ENCODE measurements around the gene ZNF467.

The ZNF467 gene

GRCh38 chr7:149819141-149819960 lies 46.0 kb upstream of the ZNF467 start:
- no peak for TF ChIP-seq CTCF (IDR thresholded peaks at IDR 0.05; ENCODE audit: low read depth, low read length)
- DNase-seq (ENCODE audit: extremely low read depth, low read depth), result no peak

- no peak for TF ChIP-seq CTCF (IDR thresholded peaks at IDR 0.05; ENCODE audit: low read depth, low read length)
- DNase-seq (ENCODE audit: extremely low read depth, low read depth), result no peak
Observed at GRCh38 chr7:149818536-149818840, 45.1 kb upstream of the ZNF467 start.

GRCh38 chr7:149817836-149818535 lies 44.6 kb upstream of the ZNF467 start:
- DNase-seq (ENCODE audit: extremely low read depth, low read depth), result no peak
- TF ChIP-seq CTCF (IDR thresholded peaks at IDR 0.05; ENCODE audit: low read depth, low read length), result no peak

- DNase-seq (ENCODE audit: extremely low read depth, low read depth), result no peak
- TF ChIP-seq CTCF (IDR thresholded peaks at IDR 0.05; ENCODE audit: low read depth, low read length), result no peak
Observed at GRCh38 chr7:149817301-149817771, 43.9 kb upstream of the ZNF467 start.

GRCh38 chr7:149816794-149817193 lies 43.4 kb upstream of the ZNF467 start:
- TF ChIP-seq CTCF (IDR thresholded peaks at IDR 0.05; ENCODE audit: low read depth, low read length), result no peak
- DNase-seq (ENCODE audit: extremely low read depth, low read depth), result no peak

- no peak for DNase-seq (ENCODE audit: extremely low read depth, low read depth)
- no peak for TF ChIP-seq CTCF (IDR thresholded peaks at IDR 0.05; ENCODE audit: low read depth, low read length)
Observed at GRCh38 chr7:149816267-149816751, 42.9 kb upstream of the ZNF467 start.

- TF ChIP-seq CTCF (IDR thresholded peaks at IDR 0.05; ENCODE audit: low read depth, low read length), result no peak
- no peak for DNase-seq (ENCODE audit: extremely low read depth, low read depth)
Observed at GRCh38 chr7:149815661-149816266, 42.4 kb upstream of the ZNF467 start.

All from AG09319 (cell line).